Measurements from ENCODE around the gene SORCS2. TPM values are rescaled to one million over a fixed set of nuclear protein-coding genes. Genes with fewer than 3 reads are reported as not detected.

Gene SORCS2
- not detected for total RNA-seq

- Mint-ChIP-seq H3K4me1 (no peaks in the 10 kb centered on the region), H3K36me3 (no peaks in the 10 kb centered on the region), H3K27me3 (peaks cover 49% of the 10 kb centered on the region), H3K9me3 (no peaks in the 10 kb centered on the region), H3K27ac (no peak within 1 kb of the TSS), H3K4me3 (peak within 1 kb of the TSS; percentile 57)
- DNase-seq = peak; percentile 69
Observed at GRCh38 chr4:7192252-7193029, at the start of gene SORCS2. Gene SORCS2, plus strand, starts transcription at chr4:7192538.

- no peak overlapping the region for H3K4me3 Mint-ChIP-seq
- no peak for DNase-seq
- H3K27ac Mint-ChIP-seq = no peak overlapping the region
- H3K27me3 Mint-ChIP-seq = peaks cover 4% of the 10 kb centered on the region
- no peaks in the 10 kb centered on the region for H3K4me1 Mint-ChIP-seq
- H3K36me3 Mint-ChIP-seq = no peaks in the 10 kb centered on the region
- no peaks in the 10 kb centered on the region for H3K9me3 Mint-ChIP-seq
Observed at GRCh38 chr4:7144374-7145290, 47.7 kb upstream of the SORCS2 start.

GRCh38 chr4:7145291-7145934, 46.9 kb upstream of the SORCS2 start:
- no peak overlapping the region for H3K27ac Mint-ChIP-seq
- H3K9me3 Mint-ChIP-seq = no peaks in the 10 kb centered on the region
- no peak overlapping the region for H3K4me3 Mint-ChIP-seq
- peaks cover 4% of the 10 kb centered on the region for H3K27me3 Mint-ChIP-seq
- no peak for DNase-seq
- H3K4me1 Mint-ChIP-seq = no peaks in the 10 kb centered on the region
- no peaks in the 10 kb centered on the region for H3K36me3 Mint-ChIP-seq

- no peaks in the 10 kb centered on the region for H3K4me1 Mint-ChIP-seq
- no peaks in the 10 kb centered on the region for H3K9me3 Mint-ChIP-seq
- DNase-seq = no peak
- no peak overlapping the region for H3K27ac Mint-ChIP-seq
- H3K4me3 Mint-ChIP-seq = no peak overlapping the region
- H3K27me3 Mint-ChIP-seq = peaks cover 4% of the 10 kb centered on the region
- H3K36me3 Mint-ChIP-seq = no peaks in the 10 kb centered on the region
Observed at GRCh38 chr4:7146059-7146785, 46.1 kb upstream of the SORCS2 start.

GRCh38 chr4:7146786-7147115, 45.6 kb upstream of the SORCS2 start:
- Mint-ChIP-seq H3K27me3 (peaks cover 4% of the 10 kb centered on the region), H3K27ac (no peak overlapping the region), H3K36me3 (no peaks in the 10 kb centered on the region), H3K4me3 (no peak overlapping the region), H3K4me1 (no peaks in the 10 kb centered on the region), H3K9me3 (no peaks in the 10 kb centered on the region)
- no peak for DNase-seq

GRCh38 chr4:7147261-7147660, 45.1 kb upstream of the SORCS2 start:
- Mint-ChIP-seq H3K9me3 (no peaks in the 10 kb centered on the region), H3K4me3 (no peak overlapping the region), H3K4me1 (no peaks in the 10 kb centered on the region), H3K36me3 (no peaks in the 10 kb centered on the region), H3K27me3 (peaks cover 4% of the 10 kb centered on the region), H3K27ac (no peak overlapping the region)
- DNase-seq = no peak

GRCh38 chr4:7147661-7148310, 44.6 kb upstream of the SORCS2 start:
- H3K27ac Mint-ChIP-seq = no peak overlapping the region
- H3K36me3 Mint-ChIP-seq = no peaks in the 10 kb centered on the region
- H3K27me3 Mint-ChIP-seq = peaks cover 4% of the 10 kb centered on the region
- no peaks in the 10 kb centered on the region for H3K9me3 Mint-ChIP-seq
- DNase-seq = no peak
- H3K4me3 Mint-ChIP-seq = no peak overlapping the region
- no peaks in the 10 kb centered on the region for H3K4me1 Mint-ChIP-seq

- Mint-ChIP-seq H3K36me3 (no peaks in the 10 kb centered on the region), H3K27me3 (peaks cover 4% of the 10 kb centered on the region), H3K4me1 (no peaks in the 10 kb centered on the region), H3K27ac (no peak overlapping the region), H3K9me3 (no peaks in the 10 kb centered on the region), H3K4me3 (no peak overlapping the region)
- no peak for DNase-seq
Observed at GRCh38 chr4:7148337-7148736, 44.0 kb upstream of the SORCS2 start.

GRCh38 chr4:7150036-7150635, 42.2 kb upstream of the SORCS2 start:
- H3K4me1 Mint-ChIP-seq = no peaks in the 10 kb centered on the region
- no peak overlapping the region for H3K27ac Mint-ChIP-seq
- no peaks in the 10 kb centered on the region for H3K9me3 Mint-ChIP-seq
- H3K4me3 Mint-ChIP-seq = no peak overlapping the region
- no peaks in the 10 kb centered on the region for H3K36me3 Mint-ChIP-seq
- H3K27me3 Mint-ChIP-seq = peaks cover 4% of the 10 kb centered on the region
- no peak for DNase-seq

- H3K27me3 Mint-ChIP-seq = peaks cover 14% of the 10 kb centered on the region
- no peaks in the 10 kb centered on the region for H3K36me3 Mint-ChIP-seq
- no peaks in the 10 kb centered on the region for H3K9me3 Mint-ChIP-seq
- no peak for DNase-seq
- H3K4me3 Mint-ChIP-seq = no peak overlapping the region
- H3K4me1 Mint-ChIP-seq = no peaks in the 10 kb centered on the region
- no peak overlapping the region for H3K27ac Mint-ChIP-seq
Observed at GRCh38 chr4:7151668-7152227, 40.6 kb upstream of the SORCS2 start.

- no peak for DNase-seq
- Mint-ChIP-seq H3K36me3 (no peaks in the 10 kb centered on the region), H3K27me3 (peaks cover 17% of the 10 kb centered on the region), H3K27ac (no peak overlapping the region), H3K4me3 (no peak overlapping the region), H3K4me1 (no peaks in the 10 kb centered on the region), H3K9me3 (no peaks in the 10 kb centered on the region)
Observed at GRCh38 chr4:7153711-7154110, 38.6 kb upstream of the SORCS2 start.

- no peak overlapping the region for H3K4me3 Mint-ChIP-seq
- peaks cover 17% of the 10 kb centered on the region for H3K27me3 Mint-ChIP-seq
- no peak for DNase-seq
- no peaks in the 10 kb centered on the region for H3K4me1 Mint-ChIP-seq
- no peaks in the 10 kb centered on the region for H3K36me3 Mint-ChIP-seq
- H3K9me3 Mint-ChIP-seq = no peaks in the 10 kb centered on the region
- H3K27ac Mint-ChIP-seq = no peak overlapping the region
Observed at GRCh38 chr4:7154351-7154981, 37.9 kb upstream of the SORCS2 start.

GRCh38 chr4:7155590-7156071, 36.7 kb upstream of the SORCS2 start:
- Mint-ChIP-seq H3K27me3 (peaks cover 17% of the 10 kb centered on the region), H3K4me1 (no peaks in the 10 kb centered on the region), H3K9me3 (no peaks in the 10 kb centered on the region), H3K27ac (no peak overlapping the region), H3K36me3 (no peaks in the 10 kb centered on the region), H3K4me3 (no peak overlapping the region)
- no peak for DNase-seq

All from activated naive CD8-positive, alpha-beta T cell treated with anti-CD3 and anti-CD28 coated beads for 36 hours (primary cell).